ENCODE results near the gene MOB4. TPM values are rescaled to one million over a fixed set of nuclear protein-coding genes. Genes with fewer than 3 reads are reported as not detected.

The MOB4 gene
- total and polyA plus RNA-seq, 2 experiments from 2014 or later: 68.2 to 87.0 TPM

- H3K4me1 ChIP-seq (ENCODE audit: insufficient read depth): peaks cover 10% of the 10 kb centered on the region
- DNase-seq (ENCODE audit: low spot score) (no peak), ATAC-seq (no peak)
- no peaks in the 10 kb centered on the region for H3K9me2 ChIP-seq (ENCODE audit: insufficient read depth)
- H3K27me3 ChIP-seq (ENCODE audit: insufficient read depth): no peaks in the 10 kb centered on the region
- H3K4me3 ChIP-seq: no peak overlapping the region
- H3K36me3 ChIP-seq (ENCODE audit: insufficient read depth): peaks cover 24% of the 10 kb centered on the region
- TF ChIP-seq REST (IDR thresholded peaks at IDR 0.05; ENCODE audit: unreplicated experiment): no peak
- TF ChIP-seq POLR2AphosphoS5 (IDR thresholded peaks at IDR 0.05; ENCODE audit: low read depth): peak; percentile 55; the same call in 1 of the 2 replicates
- Mint-ChIP-seq H3K4me1 (peaks cover 11% of the 10 kb centered on the region), H3K4me3 (no peak overlapping the region; the same call in 2 of the 3 replicates), H3K27me3 (ENCODE audit: insufficient read depth, low read depth, poor library complexity) (peaks cover 2% of the 10 kb centered on the region), H3K27ac (no peak overlapping the region), H3K9me3 (peaks cover 4% of the 10 kb centered on the region; the same call in 1 of the 3 replicates), H3K36me3 (ENCODE audit: low read depth) (peaks cover 51% of the 10 kb centered on the region)
- H4K20me1 ChIP-seq (replicated peaks; ENCODE audit: insufficient read depth): peaks cover 6% of the 10 kb centered on the region; the same call in 1 of the 2 replicates
- H3F3A ChIP-seq (replicated peaks; ENCODE audit: low read depth): peaks cover 21% of the 10 kb centered on the region; the same call in 1 of the 2 replicates
- no peak overlapping the region for H2AFZ ChIP-seq
- peak overlapping the region; percentile 60 for H3K27ac ChIP-seq (ENCODE audit: low read depth)
- no peak overlapping the region for H3K4me2 ChIP-seq
- peaks cover 36% of the 10 kb centered on the region for H3K79me2 ChIP-seq (replicated peaks; ENCODE audit: insufficient read depth)
These were observed 11.4 kb upstream of the MOB4 start for GRCh38 chr2:197504512-197504911.

GRCh38 chr2:197506658-197507057, 9.2 kb upstream of the MOB4 start:
- H3K27ac ChIP-seq (ENCODE audit: low read depth): no peak overlapping the region
- H2AFZ ChIP-seq: no peak overlapping the region
- H4K20me1 ChIP-seq (replicated peaks; ENCODE audit: insufficient read depth): peaks cover 9% of the 10 kb centered on the region; the same call in 1 of the 2 replicates
- Mint-ChIP-seq H3K27me3 (ENCODE audit: insufficient read depth, low read depth, poor library complexity) (peaks cover 7% of the 10 kb centered on the region), H3K36me3 (ENCODE audit: low read depth) (peaks cover 36% of the 10 kb centered on the region), H3K4me3 (no peak overlapping the region), H3K9me3 (no peaks in the 10 kb centered on the region), H3K27ac (no peak overlapping the region), H3K4me1 (peaks cover 8% of the 10 kb centered on the region)
- H3K4me1 ChIP-seq (ENCODE audit: insufficient read depth): peaks cover 6% of the 10 kb centered on the region
- DNase-seq (ENCODE audit: low spot score) (no peak), ATAC-seq (no peak)
- H3F3A ChIP-seq (replicated peaks; ENCODE audit: low read depth): peaks cover 14% of the 10 kb centered on the region; the same call in 1 of the 2 replicates
- H3K79me2 ChIP-seq (replicated peaks; ENCODE audit: insufficient read depth): peaks cover 22% of the 10 kb centered on the region
- peaks cover 20% of the 10 kb centered on the region for H3K36me3 ChIP-seq (ENCODE audit: insufficient read depth)
- H3K4me3 ChIP-seq: no peak overlapping the region
- no peaks in the 10 kb centered on the region for H3K9me2 ChIP-seq (ENCODE audit: insufficient read depth)
- H3K27me3 ChIP-seq (ENCODE audit: insufficient read depth): no peaks in the 10 kb centered on the region
- no peak overlapping the region for H3K4me2 ChIP-seq
- TF ChIP-seq CTCF (conservative IDR thresholded peaks at IDR 0.05; ENCODE audit: low read depth in 2 of 2) (no peak), ETS1 (IDR thresholded peaks at IDR 0.05) (no peak), EZH2 (IDR thresholded peaks at IDR 0.05; ENCODE audit: low read depth, unreplicated experiment) (no peak), STAT1 (IDR thresholded peaks at IDR 0.05; ENCODE audit: unreplicated experiment) (no peak), ZNF331 (CRISPR knock-in tag; IDR thresholded peaks at IDR 0.05; ENCODE audit: low read depth) (no peak), ZNF114 (CRISPR knock-in tag; IDR thresholded peaks at IDR 0.05) (no peak), ZNF462 (CRISPR knock-in tag; IDR thresholded peaks at IDR 0.05) (no peak)

All from GM23338 (cell line).